NCI-H748 (cell line): ENCODE data around the gene SHTN1.

ENCODE experiments used
- DNase-seq: peaks from one replicate; lab custom pipeline; 2025; ENCODE audit not compliant: unreplicated experiment; lab: John Stamatoyannopoulos, UW

SHTN1 gene

DNA sequence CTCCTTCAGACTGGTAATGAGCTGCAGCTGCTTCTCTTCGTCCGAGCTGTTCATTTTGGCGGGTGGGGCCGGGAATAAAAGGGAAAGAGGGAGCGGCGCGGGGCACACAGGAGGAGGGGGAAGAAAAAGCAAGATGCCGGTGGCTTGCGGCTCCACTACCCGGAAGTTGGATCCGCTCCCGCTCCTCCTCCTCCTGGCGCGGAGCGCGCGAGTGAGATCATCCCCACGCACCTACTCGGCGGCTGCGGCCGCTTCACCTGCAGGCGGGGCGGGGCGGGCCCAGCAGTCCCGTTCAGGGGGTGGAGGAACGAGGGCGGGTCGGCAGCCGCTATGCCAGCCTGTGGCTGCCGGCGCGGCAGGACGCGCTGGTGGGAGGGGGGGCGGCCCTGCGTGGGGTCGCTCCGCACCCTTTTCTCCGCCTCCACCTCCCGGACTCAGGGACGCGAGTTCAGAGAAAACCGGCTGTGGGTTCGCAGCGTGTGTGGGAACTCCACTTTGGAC, at the start of gene SHTN1:
Gene SHTN1, minus strand, starts transcription at position 162 of the 501 bp plus-strand sequence. Its CDS starts 108 bp downstream, at position 54.
- peak; percentile 90 for DNase-seq

- no peak for DNase-seq
Observed at GRCh38 chr10:117053482-117053881, 48.5 kb upstream of the SHTN1 start.

DNA sequence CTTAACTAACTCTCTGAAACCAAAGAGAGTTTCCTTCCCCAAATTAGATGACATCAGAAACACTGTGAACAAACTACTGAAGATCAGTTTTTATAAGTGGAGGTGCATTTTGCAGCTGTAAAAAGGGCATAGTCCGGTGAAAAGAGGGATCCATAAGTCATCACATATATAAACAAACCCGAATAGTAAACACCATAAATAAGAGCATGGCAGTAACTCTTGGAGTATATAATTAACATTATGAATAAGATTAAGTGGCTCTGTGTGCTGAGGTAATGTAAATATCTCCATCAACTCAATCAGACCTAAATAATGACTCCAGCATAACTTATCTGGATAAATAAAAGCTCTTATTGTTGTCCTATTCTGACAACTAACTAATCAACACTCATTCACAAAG, 43.0 kb upstream of the SHTN1 start:
- peak; percentile 50 for DNase-seq

DNA sequence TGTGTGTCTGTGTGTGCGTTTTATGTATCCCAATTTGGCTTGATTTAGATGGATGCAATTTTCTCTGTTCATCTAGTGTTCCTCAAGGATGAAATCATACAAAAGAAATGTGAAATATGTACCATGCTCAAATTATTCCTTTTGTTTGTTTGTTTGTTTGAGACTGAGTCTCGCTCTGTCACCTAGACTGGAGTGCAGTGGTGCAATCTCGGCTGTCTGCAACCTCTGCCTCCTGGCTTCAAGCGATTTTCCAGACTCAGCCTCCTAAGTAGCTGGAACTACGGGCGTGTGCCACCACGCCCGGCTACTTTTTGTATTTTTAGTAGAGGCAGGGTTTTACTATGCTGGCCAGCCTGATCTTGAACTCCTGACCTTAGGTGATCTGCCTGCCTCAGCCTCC, 11.3 kb upstream of the SHTN1 start:
- DNase-seq = no peak

DNA sequence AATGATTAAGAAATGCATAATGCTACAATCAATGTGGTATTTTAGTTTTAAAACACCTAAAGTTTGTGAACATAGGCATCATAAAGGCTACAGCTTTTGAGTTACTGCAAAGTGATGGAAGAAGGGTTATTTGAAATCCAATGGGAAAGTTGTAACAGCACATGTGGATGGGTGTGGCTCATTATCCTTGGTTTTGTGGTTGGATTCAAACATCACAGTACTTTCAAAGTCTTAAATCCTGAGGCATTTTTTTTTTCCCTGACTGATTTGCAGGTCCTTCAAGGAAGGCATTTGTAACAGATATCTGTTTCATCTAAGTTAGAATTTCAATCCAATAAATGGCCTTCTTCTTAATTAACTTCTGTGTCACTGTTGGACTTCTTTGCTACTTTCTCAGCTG, 9.8 kb upstream of the SHTN1 start:
- no peak for DNase-seq

DNA sequence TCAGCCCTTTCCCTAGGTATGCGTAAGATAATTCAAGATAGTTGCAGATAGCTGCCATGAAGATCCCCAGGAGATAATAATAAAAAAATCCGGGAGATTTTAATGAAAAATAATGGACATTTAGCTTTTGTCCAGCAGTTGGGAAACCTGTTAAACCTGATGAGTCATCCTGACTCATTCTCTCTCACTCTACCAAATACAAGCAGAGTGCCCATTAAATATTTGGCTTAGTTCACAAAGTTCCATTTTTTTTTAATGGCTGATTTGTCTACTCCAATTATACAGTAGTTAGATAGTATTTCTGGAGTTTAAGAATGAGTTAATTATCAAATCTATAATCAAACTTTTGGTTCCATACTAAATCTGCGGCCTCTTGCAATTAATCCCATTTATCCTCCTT, 2.1 kb upstream of the SHTN1 start:
- peak; percentile 23 for DNase-seq

- peak; percentile 75 for DNase-seq
Observed at GRCh38 chr10:117005527-117006055, 604 bp upstream of the SHTN1 start.

GRCh38 chr10:117004227-117005025, 561 bp downstream of the SHTN1 start:
- DNase-seq = peak; percentile 75

DNA sequence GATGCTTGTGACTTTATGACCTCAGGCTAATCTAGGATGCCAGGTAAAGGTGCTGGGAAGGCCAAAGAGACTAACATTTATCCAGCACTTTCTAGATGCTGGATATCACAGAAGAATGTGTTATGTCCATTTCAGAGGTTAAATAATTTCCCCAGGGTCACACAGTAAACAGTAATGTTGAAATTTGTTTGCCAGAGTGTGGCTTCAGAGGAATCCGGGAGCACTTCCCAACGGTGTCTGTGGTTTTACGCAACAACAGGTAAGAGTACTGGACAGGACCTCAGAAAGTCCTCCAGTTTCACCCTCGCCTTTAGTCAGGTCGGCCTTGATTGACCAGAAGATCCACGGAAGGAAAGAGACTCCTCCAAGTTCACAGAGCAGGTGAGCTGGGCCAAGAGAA, 1.7 kb downstream of the SHTN1 start:
- no peak for DNase-seq

DNA sequence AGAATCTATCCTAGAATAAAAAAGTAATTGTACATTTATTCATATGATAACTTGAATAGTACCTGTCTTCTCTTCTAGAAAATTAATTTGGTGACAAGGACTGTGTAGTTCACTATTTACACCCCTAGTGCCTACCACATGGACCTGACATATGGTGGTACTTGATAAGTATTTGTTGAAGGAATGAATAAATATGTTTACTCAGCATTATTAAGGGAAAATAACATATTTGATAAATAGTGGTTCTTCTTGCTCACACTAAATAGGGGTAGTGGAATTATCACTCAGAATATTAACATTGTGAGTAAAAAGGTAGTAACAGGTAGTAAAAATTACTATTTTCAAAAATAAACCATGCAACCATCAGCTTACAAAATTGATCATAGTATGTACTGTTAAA, 2.8 kb downstream of the SHTN1 start:
- no peak for DNase-seq

DNA sequence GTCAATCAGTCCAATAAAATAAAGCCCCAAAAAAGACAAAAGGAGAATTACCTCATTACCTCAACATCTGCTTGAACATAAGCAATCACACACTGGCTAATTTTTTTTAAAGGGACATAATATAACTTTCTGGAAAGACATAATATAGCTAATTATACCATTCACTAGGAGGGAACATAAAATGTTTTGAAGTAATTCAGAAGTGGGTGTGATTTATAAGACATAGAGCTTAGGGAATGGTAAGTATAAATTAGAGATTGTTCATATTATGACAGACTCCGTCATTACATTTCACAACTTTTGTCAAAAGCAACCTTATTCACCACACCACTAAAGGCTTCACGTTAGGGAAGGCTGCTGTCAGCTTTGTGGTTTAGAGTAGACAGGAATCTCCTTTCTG, 3.8 kb downstream of the SHTN1 start:
- DNase-seq = no peak

DNA sequence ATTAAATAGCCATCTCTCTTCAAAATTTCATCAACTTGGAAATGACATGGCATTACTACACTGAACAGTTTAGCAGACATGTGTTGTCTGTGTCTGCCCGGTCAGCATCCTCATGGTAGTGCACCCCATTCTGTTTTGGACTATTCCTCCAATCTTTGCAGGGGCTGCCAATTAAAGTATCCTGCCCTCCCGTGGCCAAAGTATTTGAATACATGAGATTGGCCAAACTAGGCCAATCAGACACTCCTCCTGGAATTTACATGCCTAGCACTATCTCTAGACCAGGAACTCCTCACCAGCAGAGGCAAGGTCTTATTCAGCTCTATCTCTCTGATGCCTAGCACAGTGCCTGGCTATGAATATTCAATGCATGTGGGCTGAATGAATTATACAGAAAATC, 4.4 kb downstream of the SHTN1 start:
- DNase-seq = no peak

DNA sequence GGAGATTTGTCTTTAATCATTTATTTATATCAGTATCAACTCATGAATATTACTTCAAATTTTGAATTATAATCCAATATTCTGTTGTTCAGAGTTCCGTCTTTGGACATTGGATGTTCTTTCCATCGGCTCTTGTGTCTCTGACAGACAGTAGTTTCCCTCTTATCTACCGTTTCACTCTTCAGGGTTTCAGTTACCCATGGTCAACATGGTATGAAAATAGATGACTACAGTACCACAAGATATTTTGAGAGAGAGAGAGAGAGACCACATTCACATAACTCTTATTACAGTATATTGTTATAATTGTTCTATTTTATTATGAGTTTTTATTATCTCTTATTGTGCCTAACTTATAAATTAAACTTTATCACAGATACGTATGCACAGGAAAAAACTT, 6.8 kb downstream of the SHTN1 start:
- DNase-seq = no peak

DNA sequence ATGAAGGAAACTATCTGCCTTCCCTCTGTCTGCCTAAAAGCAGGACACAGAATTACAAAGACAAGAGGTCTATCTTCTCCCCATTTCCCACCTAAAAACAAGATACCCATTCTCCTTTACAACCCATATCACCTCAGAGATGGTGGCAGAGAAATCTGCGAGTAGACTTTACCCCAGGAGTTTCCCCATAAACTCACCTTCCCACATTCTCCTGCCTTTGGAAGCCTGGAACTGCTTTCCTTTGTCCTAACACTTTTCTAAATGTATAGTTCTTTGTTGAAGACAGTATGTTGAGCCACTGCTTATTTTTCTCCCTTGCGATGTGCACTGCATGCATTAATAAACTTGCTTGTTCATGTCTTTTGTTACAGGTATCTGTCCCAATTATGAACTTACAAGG, 8.0 kb downstream of the SHTN1 start:
- no peak for DNase-seq

DNA sequence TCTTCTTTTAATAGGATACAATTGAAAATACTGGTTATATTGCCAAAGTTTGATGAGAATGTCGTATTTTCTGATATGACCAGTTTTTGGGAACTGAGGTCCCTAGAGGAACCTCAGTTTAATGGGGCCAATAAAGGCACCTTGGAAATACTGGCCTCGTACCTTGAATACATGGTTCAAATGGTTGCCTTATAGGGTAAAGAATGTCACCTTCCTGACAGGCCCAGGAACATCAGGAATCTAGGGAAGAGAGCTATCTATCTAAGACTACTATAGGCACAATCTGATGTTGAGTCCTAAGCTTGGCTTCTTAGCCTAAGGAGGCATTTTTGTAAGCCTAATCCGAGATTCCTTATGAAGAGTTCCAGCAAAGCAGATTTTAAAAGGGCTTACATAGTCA, 9.3 kb downstream of the SHTN1 start:
- no peak for DNase-seq

DNA sequence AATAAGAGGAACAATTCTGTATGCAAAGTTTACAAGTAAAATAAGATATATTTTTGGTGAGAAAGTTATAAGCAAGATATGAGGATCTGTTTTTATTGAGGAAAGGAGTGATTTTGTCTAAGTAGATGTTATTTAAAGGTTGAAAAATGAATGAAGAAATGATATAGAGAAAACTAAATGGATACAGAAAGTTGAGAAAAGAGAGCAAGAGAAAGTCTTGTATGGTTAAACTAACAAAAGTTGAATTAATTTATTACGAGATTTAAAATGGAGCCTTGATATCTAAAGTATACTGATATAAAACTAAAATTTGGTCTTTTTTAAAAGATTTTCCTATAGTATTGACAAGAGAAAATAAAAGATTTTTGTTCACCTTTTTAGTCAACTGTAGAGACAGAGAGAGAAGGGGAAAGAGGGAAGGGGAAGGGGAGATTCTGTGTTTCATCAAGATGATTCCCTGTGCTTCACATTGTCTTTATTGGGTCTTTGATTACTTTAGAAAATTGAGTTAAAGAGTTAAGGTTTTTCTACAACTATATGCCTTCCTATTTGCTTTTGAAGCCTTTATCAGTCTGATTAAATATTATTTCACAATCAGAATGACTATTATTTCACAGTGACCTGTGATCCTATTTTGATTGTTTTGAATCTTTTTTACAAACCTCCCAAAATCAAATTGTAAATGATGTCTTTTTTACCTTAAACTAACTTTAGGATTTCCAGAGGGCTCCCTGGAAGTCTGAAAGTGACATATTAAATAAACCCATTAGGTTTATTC, 10.7 kb downstream of the SHTN1 start:
- no peak for DNase-seq

- DNase-seq = no peak
Observed at GRCh38 chr10:116993610-116994009, 11.4 kb downstream of the SHTN1 start.

DNA sequence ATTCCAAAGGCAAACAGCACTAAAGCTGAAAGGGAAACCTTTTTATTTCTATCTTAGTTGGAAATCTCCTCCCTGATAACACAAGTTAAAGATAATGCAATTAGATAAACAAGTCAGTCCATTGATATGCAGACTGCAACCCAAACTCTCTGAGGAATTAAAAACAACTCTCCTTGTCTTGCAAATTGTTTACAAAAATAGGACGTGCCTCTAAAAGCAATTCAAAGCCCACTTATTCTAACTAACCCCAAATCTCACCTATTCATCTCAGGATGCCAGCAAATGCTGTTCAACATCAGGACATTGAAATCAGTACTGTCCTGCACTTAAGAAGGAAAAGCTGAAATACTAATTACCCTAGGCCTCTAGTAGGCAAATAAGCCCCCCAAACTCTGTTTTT, 12.8 kb downstream of the SHTN1 start:
- no peak for DNase-seq

DNA sequence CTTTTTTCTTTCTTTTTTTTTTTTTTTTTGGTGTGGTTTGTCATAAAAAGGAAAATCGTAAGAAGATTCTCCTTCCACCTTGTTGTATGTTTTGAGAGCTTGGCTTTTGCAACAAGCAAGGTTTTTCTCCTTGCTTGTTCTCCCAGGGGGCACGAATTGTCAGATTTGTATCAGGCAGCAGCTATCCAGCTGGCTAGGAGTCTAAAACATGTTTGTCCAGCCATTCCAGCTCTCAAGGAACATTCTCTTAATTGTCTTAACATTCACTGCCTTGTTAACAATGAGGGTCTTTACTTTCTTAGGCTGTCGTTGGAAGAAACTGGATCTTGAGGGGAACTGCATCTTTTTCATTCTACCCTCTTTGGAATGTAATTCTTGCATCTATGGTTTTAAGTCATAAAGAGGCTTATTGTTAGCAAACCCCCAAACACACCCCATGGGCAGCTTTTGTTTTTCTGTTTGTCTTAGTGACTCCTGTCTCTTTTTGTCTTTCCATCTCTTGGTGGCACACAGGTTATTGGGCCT, 14.6 kb downstream of the SHTN1 start:
- DNase-seq = no peak

DNA sequence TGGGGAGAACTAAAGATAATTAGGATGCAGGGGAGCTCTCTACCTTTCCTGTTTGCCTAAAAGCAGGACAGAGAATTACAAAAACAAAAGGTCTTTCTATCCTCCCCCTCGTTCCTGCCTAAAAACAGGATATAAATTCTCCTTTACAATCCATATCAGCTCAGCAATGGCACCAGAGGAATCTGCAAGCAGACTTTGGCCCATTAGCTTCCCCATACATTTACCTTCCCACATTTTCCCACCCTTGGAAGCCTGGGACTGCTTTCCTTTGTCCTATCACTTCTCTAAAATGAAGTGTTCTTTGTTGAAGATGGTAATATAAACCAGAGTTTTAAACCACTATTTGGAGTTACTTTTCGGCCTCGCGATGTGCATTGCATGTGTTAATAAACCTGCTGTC, 15.5 kb downstream of the SHTN1 start:
- DNase-seq = no peak

- DNase-seq = no peak
Observed at GRCh38 chr10:116988311-116988710, 16.7 kb downstream of the SHTN1 start.

DNA sequence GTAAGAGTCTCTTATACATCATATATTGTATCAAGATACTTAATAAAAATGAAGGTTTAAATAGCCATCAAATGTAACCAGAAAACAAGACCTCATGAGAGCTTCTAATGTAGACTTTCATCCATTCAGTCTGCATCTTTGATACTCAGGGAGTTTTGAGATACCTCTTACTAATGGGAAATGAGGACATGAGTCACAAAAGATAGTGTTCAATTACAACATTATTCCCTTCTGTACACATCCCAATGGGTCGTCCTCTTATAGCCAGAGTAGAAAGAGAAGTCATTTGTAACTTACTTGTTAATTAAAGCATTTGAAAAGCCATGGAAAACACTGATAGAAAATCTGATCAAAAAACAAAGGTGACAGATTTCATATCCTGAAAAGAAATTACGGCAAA, 19.4 kb downstream of the SHTN1 start:
- no peak for DNase-seq
